Measurements from ENCODE around the gene HEATR5A. TPM values are rescaled to one million over a fixed set of nuclear protein-coding genes. Genes with fewer than 3 reads are reported as not detected.
"Not testable (repeated sequence)": the region's sequence is repeated elsewhere in the genome, so short reads cannot be mapped to it uniquely, and the experiment has no call there.

Gene HEATR5A
- total RNA-seq, 2 donors from 2014 or later: 31.7 to 36.4 TPM

GRCh38 chr14:31256534-31257243 is 163.7 kb downstream of the HEATR5A start:
- H3K4me1 Mint-ChIP-seq: no peaks in the 10 kb centered on the region
- Histone ChIP-seq H3K27me3 (ENCODE audit: control insufficient read depth, insufficient read depth, low read length, poor library complexity, severe bottlenecking) (no peaks in the 10 kb centered on the region), H3K4me3 (ENCODE audit: low read length) (no peak overlapping the region), H3K9ac (ENCODE audit: extremely low read depth, low read length, poor library complexity, severe bottlenecking) (no peak overlapping the region), H3K27ac (ENCODE audit: low read depth, low read length) (no peak overlapping the region), H3K9me3 (ENCODE audit: control insufficient read depth, low read length) (no peaks in the 10 kb centered on the region), H3K36me3 (ENCODE audit: control insufficient read depth, insufficient read depth, low read length) (no peaks in the 10 kb centered on the region), H3K4me1 (ENCODE audit: control insufficient read depth, insufficient read depth, low read length) (no peaks in the 10 kb centered on the region)
- WGBS, 2 experiments (ENCODE audit: insufficient coverage in 1 of 2, insufficient read length in 1 of 2): 85% methylated on average over 4 of the region's 5 CpGs; no CpG with 5 or more reads in 1 of the 2 experiments
- no peaks in the 10 kb centered on the region for H3K27me3 Mint-ChIP-seq (ENCODE audit: insufficient read depth)
- H3K9me3 Mint-ChIP-seq: peaks cover 5% of the 10 kb centered on the region
- no peak overlapping the region for H3K4me3 Mint-ChIP-seq
- H3K36me3 Mint-ChIP-seq (ENCODE audit: low read depth): no peaks in the 10 kb centered on the region
- no peak overlapping the region for H3K27ac Mint-ChIP-seq
- no peak for DNase-seq
- no peak for TF ChIP-seq CTCF (conservative IDR thresholded peaks at IDR 0.05)

- H3K9me3 Mint-ChIP-seq; H3K9me3 ChIP-seq (ENCODE audit: control insufficient read depth, low read length); H3K27ac Mint-ChIP-seq; H3K9ac ChIP-seq (ENCODE audit: extremely low read depth, low read length, poor library complexity, severe bottlenecking); H3K27me3 Mint-ChIP-seq (ENCODE audit: insufficient read depth); H3K4me3 Mint-ChIP-seq; DNase-seq; H3K27me3 ChIP-seq (ENCODE audit: control insufficient read depth, insufficient read depth, low read length, poor library complexity, severe bottlenecking); H3K36me3 ChIP-seq (ENCODE audit: control insufficient read depth, insufficient read depth, low read length); H3K4me1 ChIP-seq (ENCODE audit: control insufficient read depth, insufficient read depth, low read length); H3K4me1 Mint-ChIP-seq; H3K27ac ChIP-seq (ENCODE audit: low read depth, low read length); H3K36me3 Mint-ChIP-seq (ENCODE audit: low read depth); H3K4me3 ChIP-seq (ENCODE audit: low read length): not testable (repeated sequence)
- WGBS, 2 experiments (ENCODE audit: insufficient coverage in 1 of 2, insufficient read length in 1 of 2): 72 to 98% methylated on average over 3 to 4 of the region's 4 CpGs
Observed at GRCh38 chr14:31255918-31256317, 164.4 kb downstream of the HEATR5A start.

GRCh38 chr14:31255286-31255685 is 165.1 kb downstream of the HEATR5A start:
- Mint-ChIP-seq H3K4me1 (no peaks in the 10 kb centered on the region), H3K4me3 (no peak overlapping the region), H3K9me3 (peaks cover 5% of the 10 kb centered on the region), H3K27me3 (ENCODE audit: insufficient read depth) (no peaks in the 10 kb centered on the region), H3K36me3 (ENCODE audit: low read depth) (no peaks in the 10 kb centered on the region), H3K27ac (no peak overlapping the region)
- no peak for DNase-seq
- H3K36me3 ChIP-seq (ENCODE audit: control insufficient read depth, insufficient read depth, low read length): no peaks in the 10 kb centered on the region
- 96% methylated on average over 1 of the region's 2 CpGs; no CpG with 5 or more reads in 1 of the 2 experiments for WGBS, 2 experiments (ENCODE audit: insufficient coverage in 1 of 2, insufficient read length in 1 of 2)
- H3K9me3 ChIP-seq (ENCODE audit: control insufficient read depth, low read length): no peaks in the 10 kb centered on the region
- H3K4me3 ChIP-seq (ENCODE audit: low read length): no peak overlapping the region
- H3K4me1 ChIP-seq (ENCODE audit: control insufficient read depth, insufficient read depth, low read length): no peaks in the 10 kb centered on the region
- TF ChIP-seq CTCF (conservative IDR thresholded peaks at IDR 0.05): no peak
- no peak overlapping the region for H3K9ac ChIP-seq (ENCODE audit: extremely low read depth, low read length, poor library complexity, severe bottlenecking)
- H3K27ac ChIP-seq (ENCODE audit: low read depth, low read length): no peak overlapping the region
- H3K27me3 ChIP-seq (ENCODE audit: control insufficient read depth, insufficient read depth, low read length, poor library complexity, severe bottlenecking): no peaks in the 10 kb centered on the region

Measured in endodermal cell (in vitro differentiated cells).